GM23338 (cell line): ENCODE results near the gene IFT88. TPM values are rescaled to one million over a fixed set of nuclear protein-coding genes. Genes with fewer than 3 reads are reported as not detected.

Experiments used
- ATAC-seq: fragments of 200-7000 bp; cut with Tn5 transposase; 3 replicates; pipeline ENCODE4 v1.9.1; 2020
- DNase-seq: peaks from one replicate; pipeline ENCODE4 v3.0.0-alpha.2; 2015; ENCODE audit warnings: low spot score
- H2AFZ ChIP-seq: fragments of 200-600 bp; sonication (generic); 2 replicates; pipeline ENCODE4 v1.8.0; 2016; ENCODE audit warnings: antibody characterized with exemption, mild to moderate bottlenecking, moderate library complexity
- H3F3A ChIP-seq: fragments of 200-600 bp; sonication (generic); replicated peaks from 2 replicates; pipeline ENCODE4 v1.8.0; 2017; ENCODE audit warnings: antibody characterized with exemption, mixed run types, low read depth
- H3K27ac ChIP-seq: fragments of 200-600 bp; sonication (generic); 2 replicates; pipeline ENCODE4 v1.6.1; 2016; ENCODE audit warnings: low read depth
- H3K27me3 ChIP-seq: fragments of 200-600 bp; sonication (generic); 2 replicates; pipeline ENCODE4 v1.8.0; 2016; ENCODE audit warnings: mild to moderate bottlenecking, mixed run types, moderate library complexity; ENCODE audit not compliant: insufficient read depth
- H3K36me3 ChIP-seq: fragments of 200-600 bp; sonication (generic); 2 replicates; pipeline ENCODE4 v1.8.0; 2016; ENCODE audit warnings: mild to moderate bottlenecking; ENCODE audit not compliant: insufficient read depth
- H3K4me1 ChIP-seq: fragments of 200-600 bp; sonication (generic); 2 replicates; pipeline ENCODE4 v1.8.0; 2016; ENCODE audit warnings: mild to moderate bottlenecking, moderate library complexity; ENCODE audit not compliant: insufficient read depth
- H3K4me2 ChIP-seq: fragments of 200-600 bp; sonication (generic); 2 replicates; pipeline ENCODE4 v1.7.1; 2017; ENCODE audit warnings: mixed run types
- H3K4me3 ChIP-seq: fragments of 200-600 bp; sonication (generic); 2 replicates; pipeline ENCODE4 v1.6.1; 2016; ENCODE audit warnings: mixed run types
- H3K79me2 ChIP-seq: fragments of 200-600 bp; sonication (generic); replicated peaks from 2 replicates; pipeline ENCODE4 v1.8.0; 2017; ENCODE audit warnings: mild to moderate bottlenecking; ENCODE audit not compliant: insufficient read depth
- H3K9me2 ChIP-seq: fragments of 200-600 bp; sonication (generic); 2 replicates; pipeline ENCODE4 v1.8.0; 2017; ENCODE audit not compliant: insufficient read depth
- H4K20me1 ChIP-seq: fragments of 200-600 bp; sonication (generic); replicated peaks from 2 replicates; pipeline ENCODE4 v1.8.0; 2017; ENCODE audit warnings: mild to moderate bottlenecking; ENCODE audit not compliant: insufficient read depth
- H3K27ac Mint-ChIP-seq: 2 replicates; pipeline ENCODE4 v1.8.0; 2020; ENCODE audit warnings: inconsistent platforms, mild to moderate bottlenecking, moderate library complexity, mixed read lengths
- H3K27me3 Mint-ChIP-seq: 3 replicates; pipeline ENCODE4 v1.8.0; 2022; ENCODE audit warnings: low read depth, mild to moderate bottlenecking, moderate library complexity, mixed read lengths, inconsistent platforms; ENCODE audit not compliant: insufficient read depth, poor library complexity
- H3K36me3 Mint-ChIP-seq: 3 replicates; pipeline ENCODE4 v1.8.0; 2021; ENCODE audit warnings: low read depth, mild to moderate bottlenecking, inconsistent platforms, moderate library complexity, mixed read lengths
- H3K4me1 Mint-ChIP-seq: 3 replicates; pipeline ENCODE4 v1.8.0; 2020; ENCODE audit warnings: mild to moderate bottlenecking, inconsistent platforms, mixed read lengths
- H3K4me3 Mint-ChIP-seq: 3 replicates; pipeline ENCODE4 v1.8.0; 2021; ENCODE audit warnings: moderate library complexity, mild to moderate bottlenecking, inconsistent platforms, mixed read lengths
- H3K9me3 Mint-ChIP-seq: 3 replicates; pipeline ENCODE4 v1.8.0; 2020; ENCODE audit warnings: moderate library complexity, mild to moderate bottlenecking, inconsistent platforms, mixed read lengths
- CREB1 ChIP-seq: fragments of 250-450 bp; sonication (Bioruptor Pico); IDR thresholded peaks from 2 replicates; pipeline ENCODE4 v1.5.0; 2020; ENCODE audit warnings: low read depth, mild to moderate bottlenecking, moderate library complexity
- CTCF ChIP-seq, 2 experiments: fragments of 200-600 bp in 1 of 2; sonication (generic) in 1 of 2; conservative IDR thresholded peaks; 2 replicates each; pipeline versions ENCODE4 v1.5.1 to v1.6.1; 2016 to 2017; ENCODE audit warnings: antibody characterized with exemption in 2 of 2, low read depth in 2 of 2, mild to moderate bottlenecking in 2 of 2, moderate library complexity in 1 of 2
- ETS1 ChIP-seq: IDR thresholded peaks from 2 replicates; pipeline ENCODE4 v1.6.1; 2016; ENCODE audit warnings: antibody characterized with exemption
- EZH2 ChIP-seq: fragments of 200-600 bp; sonication (generic); IDR thresholded peaks from one replicate; pipeline ENCODE4 v1.8.0; 2017; ENCODE audit warnings: antibody characterized with exemption, mild to moderate bottlenecking, low read depth; ENCODE audit not compliant: unreplicated experiment
- EZH2phosphoT487 ChIP-seq: fragments of 200-600 bp; sonication (generic); IDR thresholded peaks from one replicate; pipeline ENCODE4 v1.8.1; 2018; ENCODE audit warnings: antibody characterized with exemption; ENCODE audit not compliant: unreplicated experiment
- JUNB ChIP-seq: IDR thresholded peaks from one replicate; pipeline ENCODE4 v1.6.1; 2016; ENCODE audit warnings: antibody characterized with exemption; ENCODE audit not compliant: unreplicated experiment
- NANOG ChIP-seq: IDR thresholded peaks from 2 replicates; pipeline ENCODE4 v1.6.1; 2016; ENCODE audit warnings: antibody characterized with exemption, borderline replicate concordance
- POLR2AphosphoS5 ChIP-seq: IDR thresholded peaks from 2 replicates; pipeline ENCODE4 v1.6.1; 2016; ENCODE audit warnings: antibody characterized with exemption, low read depth
- REST ChIP-seq: IDR thresholded peaks from one replicate; pipeline ENCODE4 v1.6.1; 2018; ENCODE audit warnings: antibody characterized with exemption; ENCODE audit not compliant: unreplicated experiment
- STAT1 ChIP-seq: IDR thresholded peaks from one replicate; pipeline ENCODE4 v1.6.1; 2016; ENCODE audit warnings: antibody characterized with exemption; ENCODE audit not compliant: unreplicated experiment
- ZNF114 ChIP-seq: fragments of 250-450 bp; sonication (Bioruptor Pico); IDR thresholded peaks from 2 replicates; pipeline ENCODE4 v1.5.0; 2020; ENCODE audit warnings: mild to moderate bottlenecking, moderate library complexity
- ZNF331 ChIP-seq: fragments of 250-450 bp; sonication (Bioruptor Pico); IDR thresholded peaks from 2 replicates; pipeline ENCODE4 v1.5.0; 2020; ENCODE audit warnings: low read depth, mild to moderate bottlenecking, moderate library complexity
- ZNF462 ChIP-seq: fragments of 250-450 bp; sonication (Bioruptor Pico); IDR thresholded peaks from 2 replicates; pipeline ENCODE4 v1.5.0; 2020; ENCODE audit warnings: mild to moderate bottlenecking, moderate library complexity
- polyA plus RNA-seq: library from polyadenylated mRNA; unstranded; fragments of >200 nt; fragmentation: Nextera tagmentation; extraction: Ambion mirVana; gene quantifications from 2 replicates; pipeline ENCODE4 v1.2.1, GENCODE V29; 2016
- total RNA-seq: library from RNA; depleted of rRNA; stranded (reverse); fragments of >200 nt; shearing (Covaris generic); gene quantifications from 2 replicates; pipeline ENCODE4 v1.2.3, GENCODE V29; 2014

The IFT88 gene
- total and polyA plus RNA-seq, 2 experiments from 2014 or later = 8.2 to 8.7 TPM

GRCh38 chr13:20652946-20653345 lies 86.0 kb downstream of the IFT88 start:
- Histone ChIP-seq H3F3A (no peaks in the 10 kb centered on the region), H3K27me3 (no peaks in the 10 kb centered on the region), H4K20me1 (no peaks in the 10 kb centered on the region), H3K4me3 (no peak overlapping the region), H3K36me3 (no peaks in the 10 kb centered on the region), H3K4me2 (no peak overlapping the region), H3K79me2 (no peaks in the 10 kb centered on the region), H3K9me2 (no peaks in the 10 kb centered on the region), H3K4me1 (no peaks in the 10 kb centered on the region), H2AFZ (no peak overlapping the region), H3K27ac (no peak overlapping the region)
- ATAC-seq = no peak
- Mint-ChIP-seq H3K27ac (no peak overlapping the region), H3K4me3 (no peak overlapping the region), H3K36me3 (no peaks in the 10 kb centered on the region), H3K4me1 (no peaks in the 10 kb centered on the region), H3K27me3 (no peaks in the 10 kb centered on the region), H3K9me3 (no peaks in the 10 kb centered on the region)
- peak; percentile 12 for DNase-seq
- TF ChIP-seq EZH2phosphoT487 = no peak
- TF ChIP-seq STAT1 = no peak
- TF ChIP-seq REST = no peak
- no peak for TF ChIP-seq ZNF331 (CRISPR knock-in tag)
- TF ChIP-seq ZNF462 = no peak
- TF ChIP-seq ETS1 = no peak
- TF ChIP-seq POLR2AphosphoS5 = no peak
- TF ChIP-seq ZNF114 (CRISPR knock-in tag) = no peak
- TF ChIP-seq JUNB = no peak
- TF ChIP-seq EZH2 = no peak
- no peak for TF ChIP-seq CTCF (conservative IDR thresholded peaks at IDR 0.05; ENCODE audit: low read depth in 2 of 2)
- TF ChIP-seq CREB1 (CRISPR knock-in tag) = no peak
- no peak for TF ChIP-seq NANOG
